Stimulated activated CD8-positive, alpha-beta memory T cell treated with anti-CD3 and anti-CD28 coated beads, Interleukin-15, amount 100 ng/mL, for 4 hours (primary cell): ENCODE measurements around the gene CHERP.

Experiments
- DNase-seq, 2 donors: peaks; one replicate each; pipeline ENCODE4 v3.0.0-alpha.2; 2020; ENCODE audit warnings: low read depth in 2 of 2

Gene CHERP, protein sequence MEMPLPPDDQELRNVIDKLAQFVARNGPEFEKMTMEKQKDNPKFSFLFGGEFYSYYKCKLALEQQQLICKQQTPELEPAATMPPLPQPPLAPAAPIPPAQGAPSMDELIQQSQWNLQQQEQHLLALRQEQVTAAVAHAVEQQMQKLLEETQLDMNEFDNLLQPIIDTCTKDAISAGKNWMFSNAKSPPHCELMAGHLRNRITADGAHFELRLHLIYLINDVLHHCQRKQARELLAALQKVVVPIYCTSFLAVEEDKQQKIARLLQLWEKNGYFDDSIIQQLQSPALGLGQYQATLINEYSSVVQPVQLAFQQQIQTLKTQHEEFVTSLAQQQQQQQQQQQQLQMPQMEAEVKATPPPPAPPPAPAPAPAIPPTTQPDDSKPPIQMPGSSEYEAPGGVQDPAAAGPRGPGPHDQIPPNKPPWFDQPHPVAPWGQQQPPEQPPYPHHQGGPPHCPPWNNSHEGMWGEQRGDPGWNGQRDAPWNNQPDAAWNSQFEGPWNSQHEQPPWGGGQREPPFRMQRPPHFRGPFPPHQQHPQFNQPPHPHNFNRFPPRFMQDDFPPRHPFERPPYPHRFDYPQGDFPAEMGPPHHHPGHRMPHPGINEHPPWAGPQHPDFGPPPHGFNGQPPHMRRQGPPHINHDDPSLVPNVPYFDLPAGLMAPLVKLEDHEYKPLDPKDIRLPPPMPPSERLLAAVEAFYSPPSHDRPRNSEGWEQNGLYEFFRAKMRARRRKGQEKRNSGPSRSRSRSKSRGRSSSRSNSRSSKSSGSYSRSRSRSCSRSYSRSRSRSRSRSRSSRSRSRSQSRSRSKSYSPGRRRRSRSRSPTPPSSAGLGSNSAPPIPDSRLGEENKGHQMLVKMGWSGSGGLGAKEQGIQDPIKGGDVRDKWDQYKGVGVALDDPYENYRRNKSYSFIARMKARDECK

DNA sequence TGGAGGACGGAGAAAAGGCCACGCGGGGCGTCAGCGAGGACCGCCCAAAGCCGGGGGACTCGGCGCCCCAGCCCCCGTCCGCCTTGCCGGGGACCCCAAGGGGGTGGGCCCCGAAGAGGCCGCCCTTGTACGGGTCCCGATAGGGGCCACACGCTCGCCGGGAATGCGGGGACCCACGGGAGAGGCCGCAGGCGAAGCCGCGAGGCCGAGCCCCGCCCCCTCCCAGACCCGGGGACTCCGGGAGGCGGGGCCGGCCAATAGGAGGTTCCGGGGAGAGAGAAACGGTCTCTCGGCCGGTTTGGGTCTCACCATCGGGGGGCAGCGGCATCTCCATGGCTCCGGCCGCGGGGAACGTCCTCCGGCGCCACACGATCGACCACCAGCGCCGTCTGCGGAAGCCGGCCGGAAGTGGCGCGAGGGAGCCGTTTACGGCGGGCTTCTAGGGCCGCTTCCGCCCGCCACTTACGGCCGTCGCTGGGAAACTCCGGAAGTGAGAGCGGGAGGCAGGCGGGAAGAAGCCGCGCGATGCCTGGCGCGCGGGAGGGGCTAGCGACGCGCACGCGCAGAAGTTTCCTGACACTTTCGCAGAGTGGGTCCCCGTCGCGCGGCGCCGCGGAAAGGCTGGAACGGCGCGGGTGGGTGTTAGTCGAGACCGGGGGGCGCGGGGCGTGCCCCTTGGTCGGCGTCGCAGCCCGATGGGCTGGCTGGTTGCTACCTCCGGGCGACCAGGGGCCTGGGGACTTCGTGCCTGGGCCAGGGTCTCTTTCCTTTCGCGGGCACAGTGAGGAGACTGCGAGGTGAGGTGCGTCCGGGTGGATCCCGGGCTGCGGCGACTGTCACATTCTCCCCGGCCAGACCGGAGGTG, at the start of gene CHERP:
TSS of gene CHERP (minus strand) at position 393 of the 865 bp plus-strand sequence. CDS start at position 334, 59 bp downstream.
- DNase-seq, result peak; percentile 86 to 90

- no peak for DNase-seq
These were observed 48.9 kb upstream of the CHERP start for GRCh38 chr19:16590876-16591802.

GRCh38 chr19:16589917-16590316, 47.7 kb upstream of the CHERP start:
- DNase-seq, result no peak

DNA sequence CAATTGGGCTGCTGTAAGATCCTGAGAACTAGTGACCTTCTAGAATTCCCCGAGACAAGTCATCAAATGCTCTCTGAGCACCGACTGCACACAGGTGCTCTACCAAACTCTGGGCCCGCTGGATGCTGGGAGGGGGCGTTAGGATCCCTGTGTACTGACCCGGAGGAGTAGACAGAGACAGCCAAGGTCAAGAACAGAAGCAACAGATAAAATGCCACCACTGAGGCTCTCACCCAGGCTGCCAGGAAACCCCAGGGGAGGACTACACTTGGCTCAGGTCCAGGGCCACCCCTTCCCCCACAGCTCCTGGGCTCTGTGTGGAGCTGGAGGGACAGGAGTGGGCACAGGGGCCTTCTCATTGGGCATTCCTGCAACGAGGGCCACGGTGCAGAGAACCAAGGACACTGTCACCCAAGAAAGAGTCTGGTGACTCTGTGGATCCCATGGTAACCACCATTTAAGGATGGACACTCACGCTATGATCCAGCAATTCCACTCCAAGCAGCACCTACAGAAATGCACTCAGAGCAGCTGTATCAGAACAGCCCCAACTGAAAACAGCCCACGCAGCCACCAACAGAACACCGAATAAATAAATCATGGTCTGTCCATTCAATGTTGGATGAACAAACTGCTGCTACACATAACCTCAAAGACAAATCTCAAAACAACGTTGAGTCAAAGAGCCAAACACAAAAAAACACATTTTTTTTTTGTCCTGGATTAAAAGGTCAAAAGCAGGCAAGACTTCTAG, 46.8 kb upstream of the CHERP start:
- DNase-seq, result no peak

DNA sequence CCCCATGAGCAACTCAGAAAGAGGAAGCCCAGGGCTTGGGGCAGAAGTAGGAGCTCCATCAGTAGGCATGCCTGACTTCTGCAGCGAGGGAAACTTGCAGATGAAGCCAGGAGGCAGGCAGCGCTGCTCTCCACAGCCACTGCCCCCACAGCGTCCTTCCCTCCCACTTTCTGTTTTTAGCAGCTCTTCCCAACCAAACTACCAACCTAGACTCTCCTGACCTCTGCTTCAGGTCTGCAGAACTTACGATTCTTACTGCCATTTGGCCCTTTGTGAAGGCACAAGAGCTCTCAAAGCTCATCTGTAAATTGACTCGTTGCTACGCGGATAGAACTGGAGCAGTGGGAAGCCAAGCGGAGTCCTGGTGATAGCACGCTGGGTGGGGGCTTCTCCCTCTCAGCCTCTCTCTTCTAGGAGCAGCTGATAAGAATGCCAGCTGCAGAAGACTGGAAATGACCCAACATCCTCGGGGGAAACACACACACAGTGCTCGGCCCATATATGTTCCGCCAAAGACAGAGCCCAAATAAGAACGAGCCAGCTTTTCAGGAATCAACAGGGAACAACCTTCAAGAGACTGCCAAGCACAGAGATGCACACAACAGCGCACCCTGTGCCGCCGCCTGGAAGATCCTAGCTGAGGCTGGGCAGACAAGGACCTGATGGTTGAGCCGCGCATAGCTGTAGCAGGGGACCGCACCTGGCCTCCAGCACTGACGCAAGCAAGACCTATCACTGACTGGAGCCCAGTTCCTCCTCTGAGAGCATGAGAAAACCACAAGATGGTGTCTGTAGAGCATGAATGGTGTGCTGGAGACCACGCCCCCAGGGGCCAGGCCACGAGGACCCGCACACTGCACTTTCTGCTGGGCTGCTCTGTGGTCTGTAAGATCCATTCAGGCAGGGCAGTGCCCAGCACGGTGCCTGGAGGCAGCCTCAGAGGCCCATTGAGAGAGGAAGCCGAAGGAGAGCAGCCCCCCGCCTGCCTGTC, 45.9 kb upstream of the CHERP start:
- no peak for DNase-seq

- peak in 1 of 2 donors; percentile 46 for DNase-seq
These were observed 45.0 kb upstream of the CHERP start for GRCh38 chr19:16586991-16587832.

DNA sequence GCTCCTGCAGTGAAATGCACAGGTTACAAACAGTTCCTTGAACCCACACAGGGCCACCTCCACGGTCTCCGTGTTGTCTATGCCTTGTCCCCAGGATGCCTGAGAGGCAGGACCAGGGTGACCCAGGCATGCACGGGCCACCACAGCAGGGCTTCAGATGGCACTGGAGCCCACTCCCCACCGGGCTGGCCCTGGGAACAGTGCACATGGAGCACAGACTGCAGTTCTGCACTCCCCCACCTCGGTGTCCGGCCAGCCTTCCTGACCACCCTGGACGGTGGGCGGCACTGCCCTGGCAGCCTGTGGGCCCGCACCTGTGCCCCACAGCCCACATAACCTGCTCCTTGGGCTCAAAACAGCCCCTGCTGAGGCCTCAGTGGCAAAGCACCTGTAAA, 44.2 kb upstream of the CHERP start:
- DNase-seq, result no peak

DNA sequence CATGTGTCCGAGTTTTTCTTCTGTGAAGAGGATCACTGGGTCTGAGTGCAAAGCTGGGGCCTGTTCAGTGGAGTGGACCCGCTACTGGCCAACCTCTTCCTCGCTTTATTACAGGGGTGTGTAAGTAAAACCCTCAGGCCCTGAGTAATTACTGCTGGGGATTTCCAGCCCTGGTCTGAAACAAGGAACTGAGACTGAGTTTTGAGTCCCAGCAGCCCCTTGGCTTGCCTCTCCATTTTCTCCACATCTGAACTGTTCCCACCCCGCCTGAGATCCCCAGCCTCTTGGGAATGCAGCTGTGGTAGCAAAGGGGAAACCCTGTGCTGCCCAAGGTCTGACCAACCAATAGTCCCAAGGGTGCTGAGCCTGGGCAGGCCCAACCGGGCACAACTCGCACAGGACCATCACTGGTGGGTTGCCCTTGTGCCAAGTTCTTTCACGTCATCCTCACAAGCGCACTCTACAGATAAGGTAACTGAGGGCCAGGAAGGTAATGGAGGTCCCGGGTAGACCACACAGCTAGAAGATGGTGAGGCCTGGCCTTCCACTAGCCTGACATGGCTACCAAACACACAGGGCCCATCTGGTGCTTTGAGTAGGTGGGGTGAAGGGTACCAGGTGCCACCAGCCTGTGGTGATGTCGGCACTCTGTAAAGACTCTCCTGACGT, 43.7 kb upstream of the CHERP start:
- no peak for DNase-seq

GRCh38 chr19:16585094-16585801, 43.0 kb upstream of the CHERP start:
- no peak for DNase-seq

GRCh38 chr19:16584248-16585093, 42.2 kb upstream of the CHERP start:
- peak; percentile 74 to 77 for DNase-seq

DNA sequence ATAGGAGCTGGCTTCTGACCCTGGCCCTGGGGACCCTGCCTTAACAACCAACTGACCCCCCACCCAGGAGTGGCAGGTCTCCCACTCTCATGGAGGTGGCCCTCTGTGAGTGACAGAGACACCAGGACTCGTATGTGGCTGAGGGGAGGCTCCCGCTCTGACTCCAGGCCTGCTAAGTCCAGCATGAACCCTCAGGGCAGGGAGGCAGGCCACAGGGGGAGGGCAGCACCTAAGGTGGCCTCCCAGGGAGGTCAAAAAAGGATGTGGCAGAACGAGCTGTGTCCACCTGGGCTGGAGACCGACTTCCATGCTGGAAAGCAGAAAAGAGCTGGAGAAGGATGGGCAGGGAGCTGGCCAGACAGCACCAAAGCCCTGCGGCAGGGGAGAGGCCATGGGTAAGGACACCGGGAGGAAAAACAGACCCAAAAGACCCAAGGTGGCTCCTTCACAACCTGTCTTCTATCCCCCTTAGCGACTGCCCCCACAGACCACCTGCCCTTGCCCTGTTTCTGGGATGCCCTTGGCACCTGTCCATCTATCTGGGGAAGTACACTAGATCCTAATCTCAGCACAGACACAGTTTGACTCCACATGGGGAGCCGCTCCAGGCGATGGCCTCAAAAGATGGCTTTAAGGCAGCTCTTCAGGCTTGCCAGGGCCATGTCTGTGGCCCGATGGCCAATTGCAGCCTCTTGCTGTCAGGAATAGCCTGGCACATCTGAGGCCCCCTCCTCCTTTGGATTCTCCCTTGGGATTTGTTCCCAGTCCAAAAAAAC, 40.4 kb upstream of the CHERP start:
- no peak for DNase-seq

DNA sequence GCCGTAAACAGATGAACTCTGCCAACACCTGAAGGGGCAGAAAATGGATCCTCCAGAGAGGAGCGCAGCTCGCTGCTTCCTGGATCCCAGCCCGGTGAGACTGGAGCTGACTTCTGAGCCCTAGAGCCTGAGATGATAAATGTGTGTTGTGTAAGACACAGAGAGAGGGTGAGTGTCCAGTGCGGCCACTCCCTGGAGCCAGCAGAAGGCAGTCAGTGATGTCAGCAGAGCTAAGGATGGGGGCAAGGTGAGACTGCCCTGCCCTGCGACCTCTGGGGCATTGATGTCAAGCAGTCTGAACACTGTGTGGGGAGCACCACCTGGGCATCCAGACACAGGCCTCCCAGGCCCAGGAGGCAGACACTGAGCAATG, 39.7 kb upstream of the CHERP start:
- no peak for DNase-seq

- no peak for DNase-seq
These were observed 39.1 kb upstream of the CHERP start for GRCh38 chr19:16581145-16581970.

- no peak for DNase-seq
These were observed 37.1 kb upstream of the CHERP start for GRCh38 chr19:16579381-16579780.
